Limb (tissue), 2 donors: ENCODE data around the gene BUB1.
"Not testable (repeated sequence)": the region's sequence is repeated elsewhere in the genome, so short reads cannot be mapped to it uniquely, and the experiment has no call there.

Experiments
- DNase-seq, 2 donors: peaks; one replicate each; pipeline ENCODE4 v3.0.0-alpha.2; 2016; ENCODE audit errors: extremely low spot score in 2 of 2

Gene BUB1

GRCh38 chr2:110605057-110605456 is 72.8 kb downstream of the BUB1 start:
- not testable (repeated sequence) for DNase-seq

- not testable (repeated sequence) for DNase-seq
Observed at GRCh38 chr2:110603917-110604591, 73.8 kb downstream of the BUB1 start.

DNA sequence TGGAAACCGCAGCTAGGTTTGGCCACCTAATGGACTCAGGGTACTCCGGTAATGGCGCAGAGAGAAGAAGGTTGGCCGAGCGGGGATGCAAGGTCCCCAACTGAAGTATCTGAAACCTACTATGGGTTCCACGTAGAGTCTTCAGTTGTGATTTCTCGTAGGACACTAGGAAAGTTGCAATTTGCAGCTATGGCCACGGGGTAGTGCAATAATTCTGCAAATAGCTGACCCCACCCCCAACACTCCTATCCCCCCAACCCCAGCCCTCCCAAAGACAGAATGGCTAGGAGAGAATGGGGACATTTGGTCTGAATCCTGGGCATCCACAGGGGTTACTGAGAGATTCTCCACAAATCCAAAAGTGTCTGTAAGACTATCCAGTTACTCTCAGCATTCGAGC is 75.7 kb downstream of the BUB1 start:
- DNase-seq = not testable (repeated sequence)

GRCh38 chr2:110591973-110592372 is 85.9 kb downstream of the BUB1 start:
- DNase-seq = not testable (repeated sequence)

DNA sequence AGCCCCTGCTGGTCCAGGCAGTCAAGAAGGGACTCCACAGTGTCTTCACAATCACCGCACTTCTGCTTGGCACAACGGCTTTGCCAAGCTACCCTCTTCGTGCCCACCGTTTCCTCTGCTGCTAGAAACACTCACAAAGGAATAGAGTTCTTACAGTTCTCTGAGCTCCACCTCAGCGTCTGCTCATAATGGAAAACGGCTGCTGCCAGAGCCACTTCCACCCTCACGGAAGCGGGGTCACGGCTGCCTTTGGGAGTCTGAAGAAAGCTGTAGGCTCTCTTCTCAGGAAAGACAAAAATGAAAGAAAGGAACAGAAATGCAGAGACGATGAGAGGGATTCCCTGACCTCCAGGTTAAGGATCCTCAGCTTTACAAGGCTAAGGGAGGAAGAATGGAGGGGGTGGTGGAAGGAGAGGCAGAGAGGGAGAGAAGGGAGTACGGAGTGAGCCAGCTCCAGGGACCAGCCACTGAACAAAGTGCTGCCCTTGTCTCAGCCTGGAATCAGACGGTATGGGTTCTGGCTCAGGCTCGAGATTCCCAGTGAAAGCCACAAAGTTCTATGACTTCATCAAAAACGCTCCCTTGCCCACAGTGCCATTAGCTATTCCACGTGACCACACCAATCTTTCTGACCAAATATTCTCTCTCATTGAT is 88.1 kb downstream of the BUB1 start:
- not testable (repeated sequence) for DNase-seq

DNA sequence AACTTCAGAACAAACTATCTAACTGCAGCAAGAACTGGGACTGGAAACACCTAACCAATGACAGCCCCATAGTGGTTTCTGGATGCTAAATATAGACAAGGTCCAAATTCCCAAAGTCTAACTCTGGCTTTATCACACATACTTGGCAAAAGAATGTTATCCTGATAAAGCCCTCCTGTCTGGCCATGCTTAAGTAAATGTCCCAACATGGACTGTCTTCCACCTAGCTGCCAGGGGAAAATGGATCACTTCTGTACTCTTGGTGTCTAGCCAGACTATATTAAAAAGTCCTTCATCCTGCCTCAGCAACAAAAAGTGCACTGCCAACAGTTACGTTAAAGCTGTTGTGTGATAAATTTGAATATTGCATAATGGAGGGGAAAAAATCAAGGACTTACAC is 89.3 kb downstream of the BUB1 start:
- not testable (repeated sequence) for DNase-seq
